ENCODE results near the gene RENBP.
A peak's percentile ranks its signal among the peaks of the same experiment; 100 is the strongest.

The RENBP gene

DNA sequence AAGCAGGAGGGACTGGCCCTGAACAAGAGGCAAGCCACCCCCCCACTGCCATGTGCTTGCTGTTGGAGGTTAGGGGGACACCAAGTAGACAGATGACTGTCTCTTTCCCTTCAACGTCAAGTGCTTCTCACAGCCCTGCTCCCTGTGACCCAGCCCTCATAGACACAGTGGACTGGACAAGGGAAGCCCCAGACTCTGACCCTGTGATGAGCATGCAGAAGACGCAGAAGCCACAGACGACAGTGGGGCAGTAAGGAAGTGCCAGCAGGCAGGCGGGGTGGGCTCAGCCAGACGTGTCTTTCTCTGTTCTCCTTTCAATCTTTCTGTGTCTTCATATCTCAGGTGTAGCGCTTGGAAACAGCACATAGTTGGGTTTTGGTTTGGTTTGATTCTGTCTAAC is 56.1 kb downstream of the RENBP start:
- Mint-ChIP-seq H3K4me1 (no peaks in the 10 kb centered on the region), H3K36me3 (no peaks in the 10 kb centered on the region), H3K9me3 (no peaks in the 10 kb centered on the region), H3K27ac (no peak overlapping the region), H3K4me3 (no peak overlapping the region)
- ATAC-seq (peak; percentile 56), DNase-seq (ENCODE audit: low spot score in 2 of 2) (no peak)

GRCh38 chrX:153887385-153887784 is 57.1 kb downstream of the RENBP start:
- ATAC-seq = no peak
- Mint-ChIP-seq H3K36me3 (no peaks in the 10 kb centered on the region), H3K4me3 (no peak overlapping the region), H3K9me3 (no peaks in the 10 kb centered on the region), H3K4me1 (no peaks in the 10 kb centered on the region), H3K27ac (no peak overlapping the region)
- no peak for DNase-seq (ENCODE audit: low spot score in 2 of 2)

DNA sequence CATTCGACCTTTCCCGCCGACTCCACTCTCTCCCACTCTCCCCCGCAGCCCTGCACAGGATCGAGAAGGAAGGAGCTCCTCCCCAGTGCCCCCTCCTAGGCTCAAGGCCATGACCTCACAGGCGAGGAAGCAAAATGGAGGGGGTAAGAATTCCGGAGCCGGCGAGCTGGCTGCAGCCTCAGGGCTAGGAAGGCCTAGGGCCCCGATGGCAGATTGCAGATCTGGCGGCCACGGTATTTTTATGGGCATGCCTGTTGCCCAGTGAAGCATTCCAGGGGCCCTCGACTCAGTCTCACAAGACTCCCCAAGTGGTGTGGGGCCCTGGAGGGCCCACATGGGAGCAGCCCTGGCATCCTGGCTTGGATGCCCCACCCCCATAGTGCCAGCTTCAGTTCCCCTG is 57.5 kb downstream of the RENBP start:
- ATAC-seq = no peak

GRCh38 chrX:153885968-153886903 is 58.2 kb downstream of the RENBP start, which contains the start of gene L1CAM:
Gene L1CAM (minus strand): TSS chrX:153886173. CDS start chrX:153875836, 10,337 bp downstream.
- Mint-ChIP-seq H3K27ac (no peak within 1 kb of the TSS), H3K36me3 (no peaks in the 10 kb centered on the region), H3K9me3 (no peaks in the 10 kb centered on the region), H3K4me3 (peak within 1 kb of the TSS; percentile 46), H3K4me1 (no peaks in the 10 kb centered on the region)
- ATAC-seq (peak; percentile 61), DNase-seq (ENCODE audit: low spot score in 2 of 2) (no peak)

More for the DNA sequence above, 57.5 kb downstream of the RENBP start:
- Mint-ChIP-seq H3K36me3 (no peaks in the 10 kb centered on the region), H3K4me3 (no peak overlapping the region), H3K27ac (no peak overlapping the region), H3K9me3 (no peaks in the 10 kb centered on the region), H3K4me1 (no peaks in the 10 kb centered on the region)
- DNase-seq (ENCODE audit: low spot score in 2 of 2) = no peak
